ENCODE data around the gene NINL.
"Not testable (repeated sequence)": the region's sequence is repeated elsewhere in the genome, so short reads cannot be mapped to it uniquely, and the experiment has no call there.

DNA sequence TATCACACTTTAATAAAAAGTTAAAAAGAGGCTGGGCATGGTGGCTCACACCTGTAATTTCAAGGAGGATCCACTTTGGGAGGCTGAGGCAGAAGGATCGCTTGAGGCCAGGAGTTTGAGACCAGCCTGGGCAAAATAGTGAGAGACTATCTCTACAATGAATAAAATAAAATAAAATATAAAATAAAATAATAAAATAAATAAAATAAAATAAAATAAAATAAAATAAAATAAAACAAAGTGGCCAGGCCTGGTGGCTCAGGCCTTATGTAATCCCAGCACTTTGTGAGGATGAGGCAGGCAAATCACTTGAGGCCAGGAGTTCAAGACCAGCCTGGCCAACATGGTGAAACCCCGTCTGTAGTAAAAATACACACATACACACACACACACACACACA, 112.0 kb downstream of the NINL start:
- TF ChIP-seq POLR2AphosphoS5, EP300 (IDR thresholded peaks at IDR 0.05): not testable (repeated sequence)
- TF ChIP-seq, protein P1, sequence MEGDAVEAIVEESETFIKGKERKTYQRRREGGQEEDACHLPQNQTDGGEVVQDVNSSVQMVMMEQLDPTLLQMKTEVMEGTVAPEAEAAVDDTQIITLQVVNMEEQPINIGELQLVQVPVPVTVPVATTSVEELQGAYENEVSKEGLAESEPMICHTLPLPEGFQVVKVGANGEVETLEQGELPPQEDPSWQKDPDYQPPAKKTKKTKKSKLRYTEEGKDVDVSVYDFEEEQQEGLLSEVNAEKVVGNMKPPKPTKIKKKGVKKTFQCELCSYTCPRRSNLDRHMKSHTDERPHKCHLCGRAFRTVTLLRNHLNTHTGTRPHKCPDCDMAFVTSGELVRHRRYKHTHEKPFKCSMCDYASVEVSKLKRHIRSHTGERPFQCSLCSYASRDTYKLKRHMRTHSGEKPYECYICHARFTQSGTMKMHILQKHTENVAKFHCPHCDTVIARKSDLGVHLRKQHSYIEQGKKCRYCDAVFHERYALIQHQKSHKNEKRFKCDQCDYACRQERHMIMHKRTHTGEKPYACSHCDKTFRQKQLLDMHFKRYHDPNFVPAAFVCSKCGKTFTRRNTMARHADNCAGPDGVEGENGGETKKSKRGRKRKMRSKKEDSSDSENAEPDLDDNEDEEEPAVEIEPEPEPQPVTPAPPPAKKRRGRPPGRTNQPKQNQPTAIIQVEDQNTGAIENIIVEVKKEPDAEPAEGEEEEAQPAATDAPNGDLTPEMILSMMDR (IDR thresholded peaks at IDR 0.05) = not testable (repeated sequence)

Measured in upper lobe of left lung (tissue), 4 donors.